ENCODE data around the gene ERP27.

- TF ChIP-seq TAF1 (IDR thresholded peaks at IDR 0.05; ENCODE audit: low read depth) (no peak), EP300 (IDR thresholded peaks at IDR 0.05; ENCODE audit: borderline replicate concordance) (no peak), USF1 (IDR thresholded peaks at IDR 0.05) (no peak), TEAD4 (IDR thresholded peaks at IDR 0.05) (no peak), CREB1 (IDR thresholded peaks at IDR 0.05; ENCODE audit: low read depth) (no peak), FOXM1 (IDR thresholded peaks at IDR 0.05; ENCODE audit: borderline replicate concordance, low read depth) (no peak), ZBTB7A (IDR thresholded peaks at IDR 0.05; ENCODE audit: low read depth) (no peak), TCF12 (IDR thresholded peaks at IDR 0.05; ENCODE audit: low read depth) (no peak), MAX (IDR thresholded peaks at IDR 0.05) (no peak), YY1 (IDR thresholded peaks at IDR 0.05; ENCODE audit: low read depth) (no peak), REST (IDR thresholded peaks at IDR 0.05; ENCODE audit: low read depth) (no peak), EGR1 (IDR thresholded peaks at IDR 0.05) (no peak)
Observed at GRCh38 chr12:14972816-14973215, 34.5 kb upstream of the ERP27 start, which contains the start of gene PDE6H.

Measured in Ishikawa (cell line).